ENCODE results near the gene KRTAP10-4. TPM values are rescaled to one million over a fixed set of nuclear protein-coding genes. Genes with fewer than 3 reads are reported as not detected.

KRTAP10-4 gene
- polyA plus RNA-seq, 1 of the 3 experiments (the other 2 are of a cell fraction): not detected

DNA sequence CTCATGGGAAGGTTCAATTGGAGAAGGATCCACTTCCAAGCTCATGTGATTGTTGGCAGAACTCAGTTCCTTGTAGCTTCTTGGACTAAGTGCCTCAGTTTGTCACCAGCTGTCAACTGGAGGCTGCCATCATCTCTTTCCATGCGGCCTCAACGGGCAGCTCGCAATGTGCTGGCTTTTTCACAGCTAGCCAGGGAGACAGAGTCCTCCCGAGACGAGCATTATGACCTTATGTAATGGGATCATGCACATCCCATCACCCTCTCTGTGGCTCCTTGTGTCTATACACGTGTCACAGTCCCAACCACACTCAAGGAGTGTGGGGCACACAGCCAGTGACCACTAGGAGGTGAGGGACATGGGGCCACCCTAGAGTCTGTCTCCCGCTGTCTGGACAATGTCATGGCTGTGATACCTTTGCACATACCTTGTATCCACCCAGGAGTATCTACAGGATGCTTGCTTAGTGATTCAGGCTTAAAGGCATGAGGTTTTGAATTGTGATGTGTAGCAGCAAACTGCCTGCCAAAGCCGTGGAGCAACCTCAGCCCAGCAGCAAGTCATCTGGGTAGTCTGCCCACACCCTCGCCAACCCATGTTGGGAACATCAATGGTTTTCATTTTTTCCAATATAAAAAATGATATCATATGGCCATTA lies 22.7 kb downstream of the KRTAP10-4 start:
- ChIA-PET CTCF (interaction anchor here (0.7 to 1.7 kb wide), 3 partner anchors 12 to 299 kb away, joined by 3 to 5 read pairs (median 3); partner anchors contain the start of gene KRTAP10-5), POLR2A (no interaction called here)
- DNase-seq: no peak
- TF ChIP-seq RFX5 (IDR thresholded peaks at IDR 0.05; ENCODE audit: low read length) (no peak), FOXJ3 (CRISPR knock-in tag; IDR thresholded peaks at IDR 0.05) (no peak), GABPA (IDR thresholded peaks at IDR 0.05; ENCODE audit: low read depth) (no peak), JUND (IDR thresholded peaks at IDR 0.05) (no peak)
- TF ChIP-seq, protein P1, sequence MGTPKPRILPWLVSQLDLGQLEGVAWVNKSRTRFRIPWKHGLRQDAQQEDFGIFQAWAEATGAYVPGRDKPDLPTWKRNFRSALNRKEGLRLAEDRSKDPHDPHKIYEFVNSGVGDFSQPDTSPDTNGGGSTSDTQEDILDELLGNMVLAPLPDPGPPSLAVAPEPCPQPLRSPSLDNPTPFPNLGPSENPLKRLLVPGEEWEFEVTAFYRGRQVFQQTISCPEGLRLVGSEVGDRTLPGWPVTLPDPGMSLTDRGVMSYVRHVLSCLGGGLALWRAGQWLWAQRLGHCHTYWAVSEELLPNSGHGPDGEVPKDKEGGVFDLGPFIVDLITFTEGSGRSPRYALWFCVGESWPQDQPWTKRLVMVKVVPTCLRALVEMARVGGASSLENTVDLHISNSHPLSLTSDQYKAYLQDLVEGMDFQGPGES (IDR thresholded peaks at IDR 0.05; ENCODE audit: low read depth, low read length): no peak
- TF ChIP-seq, protein P2, sequence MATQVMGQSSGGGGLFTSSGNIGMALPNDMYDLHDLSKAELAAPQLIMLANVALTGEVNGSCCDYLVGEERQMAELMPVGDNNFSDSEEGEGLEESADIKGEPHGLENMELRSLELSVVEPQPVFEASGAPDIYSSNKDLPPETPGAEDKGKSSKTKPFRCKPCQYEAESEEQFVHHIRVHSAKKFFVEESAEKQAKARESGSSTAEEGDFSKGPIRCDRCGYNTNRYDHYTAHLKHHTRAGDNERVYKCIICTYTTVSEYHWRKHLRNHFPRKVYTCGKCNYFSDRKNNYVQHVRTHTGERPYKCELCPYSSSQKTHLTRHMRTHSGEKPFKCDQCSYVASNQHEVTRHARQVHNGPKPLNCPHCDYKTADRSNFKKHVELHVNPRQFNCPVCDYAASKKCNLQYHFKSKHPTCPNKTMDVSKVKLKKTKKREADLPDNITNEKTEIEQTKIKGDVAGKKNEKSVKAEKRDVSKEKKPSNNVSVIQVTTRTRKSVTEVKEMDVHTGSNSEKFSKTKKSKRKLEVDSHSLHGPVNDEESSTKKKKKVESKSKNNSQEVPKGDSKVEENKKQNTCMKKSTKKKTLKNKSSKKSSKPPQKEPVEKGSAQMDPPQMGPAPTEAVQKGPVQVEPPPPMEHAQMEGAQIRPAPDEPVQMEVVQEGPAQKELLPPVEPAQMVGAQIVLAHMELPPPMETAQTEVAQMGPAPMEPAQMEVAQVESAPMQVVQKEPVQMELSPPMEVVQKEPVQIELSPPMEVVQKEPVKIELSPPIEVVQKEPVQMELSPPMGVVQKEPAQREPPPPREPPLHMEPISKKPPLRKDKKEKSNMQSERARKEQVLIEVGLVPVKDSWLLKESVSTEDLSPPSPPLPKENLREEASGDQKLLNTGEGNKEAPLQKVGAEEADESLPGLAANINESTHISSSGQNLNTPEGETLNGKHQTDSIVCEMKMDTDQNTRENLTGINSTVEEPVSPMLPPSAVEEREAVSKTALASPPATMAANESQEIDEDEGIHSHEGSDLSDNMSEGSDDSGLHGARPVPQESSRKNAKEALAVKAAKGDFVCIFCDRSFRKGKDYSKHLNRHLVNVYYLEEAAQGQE (IDR thresholded peaks at IDR 0.05; ENCODE audit: low read depth, low read length): no peak
- Histone ChIP-seq H3K27ac (ENCODE audit: low read depth in 2 of 2, low read length in 1 of 2) (no peak overlapping the region), H2AFZ (ENCODE audit: low read depth) (peak overlapping the region; percentile 59; the same call in 1 of the 2 replicates), H3K27me3 (ENCODE audit: insufficient read depth) (peaks cover 8% of the 10 kb centered on the region; the same call in 1 of the 2 replicates), H3K9ac (no peak overlapping the region), H3K9me2 (no peaks in the 10 kb centered on the region), H3K9me3 (no peaks in the 10 kb centered on the region), H3K36me3 (replicated peaks in 1 of 2; ENCODE audit: control insufficient read depth in 1 of 2, insufficient read depth in 2 of 2, low read length in 1 of 2) (no peaks in the 10 kb centered on the region), H3K79me2 (ENCODE audit: insufficient read depth) (no peaks in the 10 kb centered on the region), H3K4me1 (ENCODE audit: control insufficient read depth in 1 of 2, insufficient read depth in 2 of 2, low read depth in 1 of 2, low read length in 1 of 2) (peaks cover 0 to 2% of the 10 kb centered on the region in 2 experiments; a peak in 1 of 4 replicates), H3K4me3 (ENCODE audit: low read depth in 2 of 2, low read length in 1 of 2) (no peak overlapping the region), H4K20me1 (ENCODE audit: insufficient read depth) (no peaks in the 10 kb centered on the region), H3F3A (replicated peaks; ENCODE audit: insufficient read depth) (no peaks in the 10 kb centered on the region), H3K4me2 (no peak overlapping the region)
- WGBS (ENCODE audit: low lambda C conversion rate): 23% methylated on average over 7 of the region's 9 CpGs

- Histone ChIP-seq H4K20me1 (ENCODE audit: insufficient read depth) (no peaks in the 10 kb centered on the region), H3K79me2 (ENCODE audit: insufficient read depth) (no peaks in the 10 kb centered on the region), H3K36me3 (replicated peaks in 1 of 2; ENCODE audit: control insufficient read depth in 1 of 2, insufficient read depth in 2 of 2, low read length in 1 of 2) (no peaks in the 10 kb centered on the region), H3K9ac (no peak overlapping the region), H2AFZ (ENCODE audit: low read depth) (peak overlapping the region; percentile 30; the same call in 1 of the 2 replicates), H3K9me3 (no peaks in the 10 kb centered on the region), H3F3A (replicated peaks; ENCODE audit: insufficient read depth) (no peaks in the 10 kb centered on the region), H3K27me3 (ENCODE audit: insufficient read depth) (peaks cover 19% of the 10 kb centered on the region), H3K9me2 (no peaks in the 10 kb centered on the region), H3K4me2 (no peak overlapping the region), H3K4me1 (ENCODE audit: control insufficient read depth in 1 of 2, insufficient read depth in 2 of 2, low read depth in 1 of 2, low read length in 1 of 2) (peaks cover 0 to 2% of the 10 kb centered on the region in 2 experiments; a peak in 1 of 4 replicates), H3K27ac (ENCODE audit: low read depth in 2 of 2, low read length in 1 of 2) (no peak overlapping the region), H3K4me3 (ENCODE audit: low read depth in 2 of 2, low read length in 1 of 2) (no peak overlapping the region)
- DNase-seq: no peak
- ChIA-PET CTCF (no interaction called here), POLR2A (no interaction called here)
- WGBS (ENCODE audit: low lambda C conversion rate): 57% methylated on average over 11 of the region's 11 CpGs
- TF ChIP-seq FOXJ3 (CRISPR knock-in tag; IDR thresholded peaks at IDR 0.05) (no peak), SIN3A (IDR thresholded peaks at IDR 0.05; ENCODE audit: borderline replicate concordance, low read depth, low read length) (no peak), CHD2 (IDR thresholded peaks at IDR 0.05; ENCODE audit: low read length, partially characterized antibody) (no peak), POLR2AphosphoS5 (IDR thresholded peaks at IDR 0.05; ENCODE audit: low read depth, low read length) (no peak), SMC3 (IDR thresholded peaks at IDR 0.05; ENCODE audit: low read depth, low read length) (no peak), YY1 (IDR thresholded peaks at IDR 0.05; ENCODE audit: low read depth) (no peak), NRF1 (IDR thresholded peaks at IDR 0.05; ENCODE audit: low read depth, low read length) (no peak), TEAD4 (IDR thresholded peaks at IDR 0.05; ENCODE audit: borderline replicate concordance, insufficient read depth) (no peak), FOSL2 (IDR thresholded peaks at IDR 0.05; ENCODE audit: borderline replicate concordance, low read depth) (no peak), MEF2A (IDR thresholded peaks at IDR 0.05; ENCODE audit: borderline replicate concordance, low read depth) (no peak)
- TF ChIP-seq, protein P3, sequence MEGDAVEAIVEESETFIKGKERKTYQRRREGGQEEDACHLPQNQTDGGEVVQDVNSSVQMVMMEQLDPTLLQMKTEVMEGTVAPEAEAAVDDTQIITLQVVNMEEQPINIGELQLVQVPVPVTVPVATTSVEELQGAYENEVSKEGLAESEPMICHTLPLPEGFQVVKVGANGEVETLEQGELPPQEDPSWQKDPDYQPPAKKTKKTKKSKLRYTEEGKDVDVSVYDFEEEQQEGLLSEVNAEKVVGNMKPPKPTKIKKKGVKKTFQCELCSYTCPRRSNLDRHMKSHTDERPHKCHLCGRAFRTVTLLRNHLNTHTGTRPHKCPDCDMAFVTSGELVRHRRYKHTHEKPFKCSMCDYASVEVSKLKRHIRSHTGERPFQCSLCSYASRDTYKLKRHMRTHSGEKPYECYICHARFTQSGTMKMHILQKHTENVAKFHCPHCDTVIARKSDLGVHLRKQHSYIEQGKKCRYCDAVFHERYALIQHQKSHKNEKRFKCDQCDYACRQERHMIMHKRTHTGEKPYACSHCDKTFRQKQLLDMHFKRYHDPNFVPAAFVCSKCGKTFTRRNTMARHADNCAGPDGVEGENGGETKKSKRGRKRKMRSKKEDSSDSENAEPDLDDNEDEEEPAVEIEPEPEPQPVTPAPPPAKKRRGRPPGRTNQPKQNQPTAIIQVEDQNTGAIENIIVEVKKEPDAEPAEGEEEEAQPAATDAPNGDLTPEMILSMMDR (IDR thresholded peaks at IDR 0.05): no peak
- TF ChIP-seq, protein P4, sequence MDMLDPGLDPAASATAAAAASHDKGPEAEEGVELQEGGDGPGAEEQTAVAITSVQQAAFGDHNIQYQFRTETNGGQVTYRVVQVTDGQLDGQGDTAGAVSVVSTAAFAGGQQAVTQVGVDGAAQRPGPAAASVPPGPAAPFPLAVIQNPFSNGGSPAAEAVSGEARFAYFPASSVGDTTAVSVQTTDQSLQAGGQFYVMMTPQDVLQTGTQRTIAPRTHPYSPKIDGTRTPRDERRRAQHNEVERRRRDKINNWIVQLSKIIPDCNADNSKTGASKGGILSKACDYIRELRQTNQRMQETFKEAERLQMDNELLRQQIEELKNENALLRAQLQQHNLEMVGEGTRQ (IDR thresholded peaks at IDR 0.05; ENCODE audit: borderline replicate concordance, low read depth, low read length): no peak
Observed at GRCh38 chr21:44598061-44598460, 24.5 kb downstream of the KRTAP10-4 start.
